Measurements from ENCODE around the gene BOLA2B. TPM values are rescaled to one million over a fixed set of nuclear protein-coding genes. Genes with fewer than 3 reads are reported as not detected.
"Not testable (repeated sequence)": the region's sequence is repeated elsewhere in the genome, so short reads cannot be mapped to it uniquely, and the experiment has no call there.

BOLA2B gene
- total RNA-seq, 2 experiments from 2014 or later: 210 to 238 TPM

DNA sequence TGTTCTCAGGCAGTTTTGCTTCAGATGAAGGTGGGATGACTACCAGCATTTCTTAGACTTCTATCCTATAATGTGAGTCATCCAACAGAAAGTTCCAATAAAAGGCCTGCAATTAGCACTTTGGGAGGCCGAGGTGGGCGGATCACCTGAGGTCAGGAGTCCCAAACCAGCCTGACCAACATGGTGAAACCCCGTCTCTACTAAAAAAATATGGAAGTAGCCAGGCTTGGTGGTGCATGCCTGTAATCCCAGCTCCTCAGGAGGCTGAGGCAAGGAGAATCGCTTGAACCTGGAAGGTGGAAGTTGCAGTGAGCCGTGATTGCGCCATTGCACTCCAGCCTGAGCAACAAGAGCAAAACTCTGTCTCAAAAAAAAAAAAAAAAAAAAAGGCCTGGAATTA is 16.6 kb downstream of the BOLA2B start:
- H3K9me3 Mint-ChIP-seq (ENCODE audit: low read depth); DNase-seq; H3K27ac Mint-ChIP-seq; H3K4me1 Mint-ChIP-seq; H3K27me3 Mint-ChIP-seq; CTCF ChIA-PET; H3K4me3 Mint-ChIP-seq; ATAC-seq; H3K36me3 Mint-ChIP-seq: not testable (repeated sequence)

DNA sequence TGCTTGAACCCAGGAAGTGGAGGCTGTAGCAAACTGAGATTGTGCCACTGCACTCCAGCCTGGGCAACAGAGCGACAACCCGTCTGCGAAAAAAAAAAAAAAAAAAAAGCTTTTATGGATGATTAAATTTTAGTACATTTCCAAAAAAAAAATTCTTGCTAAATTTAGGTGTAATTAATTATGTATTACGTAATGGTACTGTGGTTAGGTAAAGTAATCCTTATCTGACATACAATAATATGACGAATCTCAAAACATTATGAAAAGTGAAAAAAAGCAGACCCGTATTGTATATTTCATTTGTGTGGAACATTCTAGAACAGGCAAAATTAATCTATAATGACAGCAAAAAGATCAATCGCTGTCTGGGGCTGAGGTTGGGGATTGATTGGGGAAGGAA is 20.4 kb downstream of the BOLA2B start:
- H3K4me1 Mint-ChIP-seq: no peaks in the 10 kb centered on the region
- no peak overlapping the region for H3K4me3 Mint-ChIP-seq
- no peaks in the 10 kb centered on the region for H3K27me3 Mint-ChIP-seq
- ATAC-seq (no peak), DNase-seq (no peak)
- no peaks in the 10 kb centered on the region for H3K36me3 Mint-ChIP-seq
- H3K9me3 Mint-ChIP-seq (ENCODE audit: low read depth): no peaks in the 10 kb centered on the region
- no peak overlapping the region for H3K27ac Mint-ChIP-seq
- CTCF ChIA-PET: interaction anchor here (0.6 to 2.2 kb wide), 2 partner anchors 30 to 207 kb away, joined by 4 to 7 read pairs; no protein-coding TSS in a partner anchor

DNA sequence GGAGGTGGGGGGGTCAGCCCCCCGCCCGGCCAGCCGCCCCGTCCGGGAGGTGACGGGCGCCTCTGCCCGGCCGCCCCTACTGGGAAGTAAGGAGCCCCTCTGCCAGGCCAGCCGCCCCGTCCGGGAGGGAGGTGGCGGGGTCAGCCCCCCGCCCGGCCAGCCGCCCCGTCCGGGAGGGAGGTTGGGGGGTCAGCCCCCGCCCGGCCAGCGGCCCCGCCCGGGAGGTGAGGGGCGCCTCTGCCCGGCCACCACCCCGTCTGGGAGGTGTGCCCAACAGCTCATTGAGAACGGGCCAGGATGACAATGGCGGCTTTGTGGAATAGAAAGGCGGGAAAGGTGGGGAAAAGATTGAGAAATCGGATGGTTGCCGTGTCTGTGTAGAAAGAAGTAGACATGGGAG is 23.3 kb downstream of the BOLA2B start:
- H3K27ac Mint-ChIP-seq; DNase-seq; H3K9me3 Mint-ChIP-seq (ENCODE audit: low read depth); H3K36me3 Mint-ChIP-seq; H3K27me3 Mint-ChIP-seq; ATAC-seq; CTCF ChIA-PET; H3K4me3 Mint-ChIP-seq: not testable (repeated sequence)
- peaks cover 20% of the 10 kb centered on the region for H3K4me1 Mint-ChIP-seq

DNA sequence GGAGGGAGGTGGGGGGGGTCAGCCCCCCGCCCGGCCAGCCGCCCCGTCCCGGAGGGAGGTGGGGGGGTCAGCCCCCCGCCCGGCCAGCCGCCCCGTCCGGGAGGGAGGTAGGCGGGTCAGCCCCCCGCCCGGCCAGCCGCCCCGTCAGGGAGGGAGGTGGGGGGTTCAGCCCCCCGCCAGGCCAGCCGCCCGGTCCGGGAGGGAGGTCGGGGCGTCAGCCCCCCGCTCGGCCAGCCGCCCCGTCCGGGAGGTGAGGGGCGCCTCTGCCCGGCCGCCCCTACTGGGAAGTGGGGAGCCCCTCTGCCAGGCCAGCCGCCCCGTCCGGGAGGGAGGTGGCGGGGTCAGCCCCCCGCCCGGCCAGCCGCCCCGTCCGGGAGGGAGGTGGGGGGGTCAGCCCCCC is 24.1 kb downstream of the BOLA2B start:
- H3K4me1 Mint-ChIP-seq: peaks cover 28% of the 10 kb centered on the region
- H3K27me3 Mint-ChIP-seq; CTCF ChIA-PET; ATAC-seq; DNase-seq; H3K9me3 Mint-ChIP-seq (ENCODE audit: low read depth); H3K4me3 Mint-ChIP-seq; H3K36me3 Mint-ChIP-seq; H3K27ac Mint-ChIP-seq: not testable (repeated sequence)

DNA sequence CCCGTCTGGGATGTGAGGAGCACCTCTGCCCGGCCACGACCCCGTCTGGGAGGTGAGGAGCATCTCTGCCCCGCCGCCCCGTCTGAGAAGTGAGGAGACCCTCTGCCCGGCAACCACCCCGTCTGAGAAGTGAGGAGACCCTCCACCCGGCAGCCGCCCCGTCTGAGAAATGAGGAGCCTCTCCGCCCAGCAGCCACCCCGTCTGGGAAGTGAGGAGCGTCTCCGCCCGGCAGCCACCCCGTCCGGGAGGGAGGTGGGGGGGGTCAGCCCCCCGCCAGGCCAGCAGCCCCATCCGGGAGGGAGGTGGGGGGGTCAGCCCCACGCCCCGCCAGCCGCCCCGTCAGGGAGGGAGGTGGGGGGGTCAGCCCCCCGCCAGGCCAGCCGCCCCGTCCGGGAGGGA is 24.7 kb downstream of the BOLA2B start:
- H3K4me1 Mint-ChIP-seq: peaks cover 29% of the 10 kb centered on the region
- H3K9me3 Mint-ChIP-seq (ENCODE audit: low read depth); DNase-seq; H3K27me3 Mint-ChIP-seq; H3K27ac Mint-ChIP-seq; H3K4me3 Mint-ChIP-seq; H3K36me3 Mint-ChIP-seq; ATAC-seq; CTCF ChIA-PET: not testable (repeated sequence)

DNA sequence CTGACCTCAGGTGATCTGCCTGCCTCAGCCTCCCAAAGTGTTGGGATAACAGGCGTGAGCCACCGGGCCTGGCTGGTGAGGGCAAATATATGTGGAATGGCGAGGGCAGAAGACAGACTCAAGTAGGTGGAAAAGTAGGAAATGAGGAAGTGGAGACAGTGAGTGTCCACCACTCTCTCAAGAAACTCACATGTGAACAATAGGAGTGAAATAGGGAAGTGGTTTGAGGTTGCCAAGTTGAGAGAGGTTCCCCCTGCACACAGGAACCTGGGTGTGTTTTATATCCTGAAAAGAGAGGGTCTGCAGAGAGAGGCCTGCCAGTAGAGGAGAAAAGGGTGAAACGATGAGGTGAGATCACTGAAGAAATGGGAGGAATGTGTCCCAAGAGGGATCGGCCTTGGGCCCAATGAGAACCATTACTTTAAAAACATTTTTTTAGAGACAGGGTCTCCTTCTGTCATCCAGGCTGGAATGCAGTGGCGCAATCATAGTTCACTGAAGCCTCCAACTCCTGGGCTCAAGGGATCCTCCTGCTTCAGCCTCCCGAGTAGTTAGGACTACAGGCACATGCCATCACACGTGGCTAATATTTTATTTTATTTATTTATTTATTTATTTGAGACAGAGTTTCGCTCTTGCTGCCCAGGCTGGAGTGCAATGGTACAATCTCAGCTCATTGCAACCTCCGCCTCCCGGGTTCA is 27.1 kb downstream of the BOLA2B start:
- ATAC-seq (peak; percentile 85), DNase-seq (peak; percentile 57)
- peaks cover 40% of the 10 kb centered on the region for H3K4me1 Mint-ChIP-seq
- peak overlapping the region; percentile 71 for H3K27ac Mint-ChIP-seq
- H3K9me3 Mint-ChIP-seq (ENCODE audit: low read depth): peaks cover 2% of the 10 kb centered on the region
- CTCF ChIA-PET: interaction anchor here (1.0 to 1.9 kb wide), 2 partner anchors 23 to 75 kb away, joined by 3 to 7 read pairs; partner anchors contain the start of gene TBX6
- H3K27me3 Mint-ChIP-seq: no peaks in the 10 kb centered on the region
- H3K36me3 Mint-ChIP-seq: peaks cover 1% of the 10 kb centered on the region
- H3K4me3 Mint-ChIP-seq: peak overlapping the region; percentile 18

DNA sequence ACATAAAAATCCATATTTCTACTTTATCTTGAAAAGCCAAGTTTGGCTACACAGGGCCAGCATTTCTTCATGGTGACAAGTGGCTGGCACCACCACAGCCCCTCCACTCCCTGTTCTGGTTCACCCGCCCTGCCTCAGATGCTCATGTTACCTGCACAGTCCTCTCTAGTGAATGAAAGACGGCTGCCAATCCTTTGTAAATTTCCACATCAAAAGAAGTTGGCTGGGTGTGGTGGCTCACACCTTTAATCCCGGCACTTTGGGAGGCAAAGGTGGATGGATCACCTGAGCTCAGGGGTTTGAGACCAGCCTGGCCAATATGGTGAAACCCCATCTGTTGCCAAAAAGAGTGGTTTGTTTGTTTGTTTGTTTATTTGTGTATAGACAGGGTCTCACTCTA is 29.9 kb downstream of the BOLA2B start:
- no peak for ATAC-seq
- peaks cover 1% of the 10 kb centered on the region for H3K36me3 Mint-ChIP-seq
- H3K27me3 Mint-ChIP-seq: no peaks in the 10 kb centered on the region
- no peak for DNase-seq
- H3K4me3 Mint-ChIP-seq: no peak overlapping the region
- no peak overlapping the region for H3K27ac Mint-ChIP-seq
- peaks cover 40% of the 10 kb centered on the region for H3K4me1 Mint-ChIP-seq
- CTCF ChIA-PET: interaction anchor here (0.9 kb wide), 2 partner anchors 26 to 52 kb away, joined by 3 to 4 read pairs; no protein-coding TSS in a partner anchor
- peaks cover 2% of the 10 kb centered on the region for H3K9me3 Mint-ChIP-seq (ENCODE audit: low read depth)

DNA sequence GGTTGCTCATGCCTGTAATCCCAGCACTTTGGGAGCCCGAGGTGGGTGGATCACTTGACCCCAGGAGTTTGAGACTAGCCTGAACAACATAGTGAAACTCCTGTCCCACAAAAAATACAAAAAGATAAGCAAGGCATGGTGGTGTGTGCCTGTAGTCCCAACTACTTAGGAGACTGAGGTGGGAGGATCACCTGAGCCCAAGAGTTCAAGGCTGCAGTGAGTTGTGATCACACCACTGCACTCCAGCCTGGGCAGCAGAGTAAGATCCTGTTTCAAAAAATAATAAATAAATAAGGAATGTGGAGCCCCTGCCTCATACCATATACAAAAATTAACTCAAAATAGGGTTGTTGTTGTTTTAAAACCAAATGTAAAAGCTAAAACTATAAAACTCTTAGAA is 36.3 kb downstream of the BOLA2B start:
- CTCF ChIA-PET: interaction anchor here (1.4 kb wide), 1 partner anchor 14 kb away, joined by 5 read pairs; no protein-coding TSS in a partner anchor
- ATAC-seq (no peak), DNase-seq (no peak)
- Mint-ChIP-seq H3K36me3 (no peaks in the 10 kb centered on the region), H3K4me1 (peaks cover under 1% of the 10 kb centered on the region), H3K9me3 (ENCODE audit: low read depth) (no peaks in the 10 kb centered on the region), H3K27me3 (no peaks in the 10 kb centered on the region), H3K4me3 (no peak overlapping the region), H3K27ac (no peak overlapping the region)

DNA sequence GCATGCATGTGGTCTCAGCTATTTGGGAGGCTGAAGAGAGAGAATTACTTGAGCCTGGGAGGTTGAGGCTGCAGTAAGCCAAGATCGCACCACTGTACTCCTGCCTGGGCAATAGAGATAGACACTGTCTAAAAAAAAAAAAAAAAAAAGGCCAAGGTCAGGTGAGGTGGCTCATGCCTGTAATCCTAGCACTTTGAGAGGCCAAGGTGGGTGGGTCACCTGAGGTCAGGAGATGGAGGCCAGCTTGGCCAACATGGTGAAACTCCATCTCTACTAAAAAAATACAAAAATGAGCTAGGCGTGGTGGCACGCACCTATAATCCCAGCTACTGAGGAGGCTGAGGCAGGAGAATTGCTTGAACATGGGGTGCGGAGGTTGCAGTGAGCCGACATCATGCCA is 38.3 kb downstream of the BOLA2B start:
- peaks cover 3% of the 10 kb centered on the region for H3K36me3 Mint-ChIP-seq
- no peaks in the 10 kb centered on the region for H3K27me3 Mint-ChIP-seq
- no peak overlapping the region for H3K27ac Mint-ChIP-seq
- ATAC-seq (no peak), DNase-seq (no peak)
- no peak overlapping the region for H3K4me3 Mint-ChIP-seq
- H3K4me1 Mint-ChIP-seq: no peaks in the 10 kb centered on the region
- H3K9me3 Mint-ChIP-seq (ENCODE audit: low read depth): no peaks in the 10 kb centered on the region
- CTCF ChIA-PET: interaction anchor here (0.7 to 1.3 kb wide), 5 partner anchors 12 to 429 kb away, joined by 3 to 6 read pairs (median 3); partner anchors contain the start of gene GDPD3

DNA sequence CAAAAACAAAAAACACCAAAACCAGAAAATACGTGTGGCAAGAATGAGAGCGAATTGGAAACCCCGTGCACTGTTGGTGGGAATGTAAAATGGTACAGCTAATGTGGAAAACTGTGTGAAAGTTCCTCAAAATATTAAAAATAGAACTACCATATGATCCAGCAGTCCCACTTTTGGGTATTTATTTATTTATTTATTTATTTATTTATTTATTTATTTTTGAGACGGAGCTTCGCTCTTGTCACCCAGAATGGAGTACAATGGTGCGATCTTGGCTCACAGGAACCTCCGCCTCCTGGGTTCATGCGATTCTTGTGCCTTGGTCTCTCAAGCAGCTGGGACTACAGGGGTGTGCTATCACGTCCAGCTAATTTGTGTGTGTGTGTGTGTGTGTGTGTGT is 40.9 kb downstream of the BOLA2B start:
- no peak for DNase-seq
- Mint-ChIP-seq H3K4me1 (no peaks in the 10 kb centered on the region), H3K36me3 (peaks cover 15% of the 10 kb centered on the region), H3K4me3 (no peak overlapping the region), H3K27ac (no peak overlapping the region), H3K9me3 (ENCODE audit: low read depth) (peaks cover 6% of the 10 kb centered on the region), H3K27me3 (no peaks in the 10 kb centered on the region)
- no peak for ATAC-seq
- CTCF ChIA-PET: interaction anchor here (1.0 to 2.9 kb wide), 2 partner anchors 9 to 15 kb away, joined by 3 to 10 read pairs; no protein-coding TSS in a partner anchor

DNA sequence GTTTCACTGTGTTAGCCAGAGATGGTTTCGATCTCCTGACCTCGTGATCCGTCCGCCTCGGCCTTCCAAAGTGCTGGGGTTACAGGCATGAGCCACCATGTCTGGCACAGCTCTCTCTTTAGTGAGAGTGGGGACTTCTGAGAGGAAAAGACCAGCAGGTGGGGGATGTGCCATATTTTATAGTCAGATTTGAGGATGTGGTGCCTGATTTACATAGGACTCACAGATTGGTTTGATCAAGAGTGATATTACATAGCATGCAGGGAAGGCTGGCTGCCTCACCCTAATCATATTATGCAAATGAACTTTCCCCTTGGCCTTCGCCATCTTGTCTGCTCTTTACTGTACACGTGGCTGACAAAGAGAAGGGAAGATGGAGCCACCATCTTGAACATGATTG is 42.4 kb downstream of the BOLA2B start:
- no peak overlapping the region for H3K27ac Mint-ChIP-seq
- ATAC-seq (no peak), DNase-seq (no peak)
- H3K36me3 Mint-ChIP-seq: peaks cover 15% of the 10 kb centered on the region
- no peaks in the 10 kb centered on the region for H3K4me1 Mint-ChIP-seq
- no peaks in the 10 kb centered on the region for H3K27me3 Mint-ChIP-seq
- CTCF ChIA-PET: interaction anchor here (2.9 kb wide), 1 partner anchor 8 kb away, joined by 10 read pairs; no protein-coding TSS in a partner anchor
- peaks cover 6% of the 10 kb centered on the region for H3K9me3 Mint-ChIP-seq (ENCODE audit: low read depth)
- no peak overlapping the region for H3K4me3 Mint-ChIP-seq

DNA sequence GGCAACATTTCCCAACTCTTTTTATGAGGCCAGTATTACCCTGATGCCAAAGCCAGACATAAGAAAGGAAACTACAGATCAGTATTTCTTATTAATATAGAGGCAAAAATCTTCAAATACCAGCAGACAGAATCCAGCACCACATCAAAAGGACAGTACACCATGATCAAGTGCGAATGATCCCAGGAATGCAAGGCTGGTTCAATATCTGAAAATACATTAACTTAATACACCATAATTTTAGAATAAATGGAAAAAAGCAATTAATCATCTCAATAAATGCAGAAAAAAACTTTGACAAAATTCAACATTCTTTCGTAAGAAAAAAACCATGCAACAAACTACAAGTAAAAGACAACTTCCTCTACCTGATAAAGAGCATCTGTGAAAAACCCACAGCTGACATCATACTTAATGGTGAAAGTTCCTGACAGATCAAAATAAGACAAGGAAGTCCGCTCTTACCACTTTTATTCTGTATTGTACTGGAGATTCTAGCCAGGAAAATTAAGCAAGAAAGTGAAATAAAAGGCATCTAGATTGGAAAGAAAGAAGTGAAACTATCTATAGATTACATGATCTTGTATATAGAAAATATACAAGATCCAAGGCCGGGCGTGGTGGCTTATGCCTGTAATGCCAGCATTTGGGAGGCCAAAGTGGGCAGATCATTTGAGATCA is 44.1 kb downstream of the BOLA2B start:
- H3K4me3 Mint-ChIP-seq: no peak overlapping the region
- H3K27me3 Mint-ChIP-seq: no peaks in the 10 kb centered on the region
- CTCF ChIA-PET: no interaction called here
- ATAC-seq: no peak
- H3K27ac Mint-ChIP-seq: no peak overlapping the region
- H3K36me3 Mint-ChIP-seq: peaks cover 15% of the 10 kb centered on the region
- H3K9me3 Mint-ChIP-seq (ENCODE audit: low read depth): peaks cover 6% of the 10 kb centered on the region
- DNase-seq: no peak
- H3K4me1 Mint-ChIP-seq: peaks cover 4% of the 10 kb centered on the region

DNA sequence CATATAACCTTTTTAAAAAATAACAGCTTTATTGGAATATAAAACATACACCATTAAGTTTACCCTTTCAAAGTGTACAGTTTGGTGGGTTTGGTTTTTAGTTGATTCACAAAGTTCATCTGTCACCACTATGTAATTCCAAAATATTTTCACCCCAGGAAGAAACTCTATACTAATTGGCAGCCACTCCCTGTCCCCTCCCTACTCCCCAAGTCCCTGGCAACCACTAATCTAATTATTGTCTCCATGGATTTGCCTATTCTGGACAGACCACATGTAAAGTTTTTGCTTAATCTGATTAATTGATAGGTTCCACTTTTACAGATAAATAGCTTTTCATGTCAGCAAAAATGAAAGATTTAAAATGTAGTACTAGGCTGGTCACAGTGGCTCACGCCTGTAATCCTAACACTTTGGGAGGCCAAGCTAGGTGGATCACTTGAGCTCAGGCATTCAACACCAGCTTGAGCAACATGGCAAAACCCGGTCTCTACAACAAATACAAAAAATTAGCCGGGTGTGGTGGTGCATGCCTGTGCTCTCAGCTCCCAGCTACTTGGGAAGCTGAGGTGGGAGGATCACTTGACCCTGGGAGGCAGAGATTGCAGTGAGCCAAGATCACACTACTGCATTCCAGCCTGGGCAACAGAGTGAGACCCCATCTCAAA is 45.5 kb downstream of the BOLA2B start:
- CTCF ChIA-PET: interaction anchor here (1.0 to 1.7 kb wide), 3 partner anchors 16 to 36 kb away, joined by 3 to 6 read pairs (median 3); partner anchors contain the start of gene MAPK3
- Mint-ChIP-seq H3K27ac (peak overlapping the region; percentile 5), H3K27me3 (no peaks in the 10 kb centered on the region), H3K36me3 (peaks cover 15% of the 10 kb centered on the region), H3K9me3 (ENCODE audit: low read depth) (peaks cover 6% of the 10 kb centered on the region), H3K4me1 (peaks cover 10% of the 10 kb centered on the region), H3K4me3 (no peak overlapping the region)
- ATAC-seq (no peak), DNase-seq (no peak)

Measured in activated CD8-positive, alpha-beta memory T cell treated with anti-CD3 and anti-CD28 coated beads, Interleukin-2, amount 10 ng/mL, durations not matched to agents 7 days and 5 days (primary cell).